ENCODE results near the gene PBX4.

Gene PBX4

DNA sequence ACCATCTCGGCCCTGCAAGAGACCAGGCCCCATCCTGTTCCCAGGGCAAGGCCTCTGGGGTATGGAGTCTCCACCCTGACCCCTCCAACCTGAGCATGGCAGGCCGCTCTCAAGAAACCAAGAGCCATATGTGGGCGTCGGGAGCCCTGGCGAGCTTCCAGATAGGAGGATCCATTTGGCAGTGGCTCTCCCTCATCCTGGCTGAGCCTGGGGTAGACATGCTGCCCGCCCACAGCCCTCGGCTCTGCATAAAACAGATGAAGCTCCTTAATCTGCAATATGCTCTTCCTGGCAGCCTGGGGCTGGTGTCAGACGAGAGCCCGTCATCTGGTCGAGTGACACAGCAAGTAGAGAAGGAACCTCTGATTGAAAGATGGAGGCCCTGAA is 38.9 kb upstream of the PBX4 start:
- peak overlapping the region; percentile 61 for H3K4me2 ChIP-seq
- H3K4me1 ChIP-seq, result peaks cover 34% of the 10 kb centered on the region
- TF ChIP-seq Cebpa-rat (IDR thresholded peaks at IDR 0.05), result no peak
- peaks cover 65% of the 10 kb centered on the region for H4K20me1 ChIP-seq
- no peak overlapping the region for H3K4me3 ChIP-seq
- H3K36me3 ChIP-seq, result peaks cover 90% of the 10 kb centered on the region
- no peaks in the 10 kb centered on the region for H3K9me3 ChIP-seq
- peak overlapping the region; percentile 48 for H3K9ac ChIP-seq
- H3K27me3 ChIP-seq, result no peaks in the 10 kb centered on the region
- peak overlapping the region; percentile 69 for H3K27ac ChIP-seq

DNA sequence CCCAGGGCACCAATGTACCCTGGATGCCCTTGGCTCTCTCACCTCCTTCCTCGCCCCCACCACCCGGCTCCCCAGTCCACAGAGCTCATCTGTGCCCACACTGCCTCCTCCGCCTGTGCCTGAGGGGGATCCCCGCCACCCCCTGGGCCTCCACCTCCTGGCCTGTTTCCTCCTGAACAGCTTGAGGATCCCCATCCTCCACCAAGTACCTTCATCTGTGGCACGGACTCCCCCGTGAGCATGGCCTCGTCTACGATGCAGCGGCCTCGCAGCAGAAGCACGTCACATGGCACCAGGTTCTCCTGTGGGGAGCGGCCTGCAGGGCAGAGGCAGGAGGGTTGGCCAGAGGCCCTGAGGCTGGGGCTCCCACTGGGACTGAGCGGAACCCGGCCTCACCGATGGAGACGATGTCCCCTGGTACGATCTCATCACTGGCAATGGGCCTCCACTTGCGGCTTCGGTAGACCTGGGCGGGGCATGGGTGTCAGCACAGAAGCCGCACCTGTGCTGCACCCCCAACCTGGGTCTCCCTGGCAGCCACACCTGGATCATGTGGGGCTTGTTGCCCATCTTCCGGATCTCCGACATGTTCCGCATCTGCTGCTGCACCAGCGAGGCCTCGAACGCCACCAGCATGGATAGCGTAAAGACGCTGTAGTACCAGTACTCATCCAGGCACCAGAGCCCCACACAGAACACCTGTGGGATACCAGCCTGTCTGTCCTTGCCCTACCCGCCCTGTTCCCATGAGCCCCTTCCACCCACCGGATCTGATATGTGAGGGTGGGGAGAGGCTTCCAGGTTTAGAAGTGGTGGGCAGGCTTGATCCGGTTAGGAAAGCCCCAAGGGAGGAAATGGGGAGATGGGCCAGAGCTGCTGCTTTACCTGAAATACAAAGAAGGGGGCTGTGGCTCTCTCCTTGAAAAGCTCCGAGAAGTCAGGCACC is 38.2 kb upstream of the PBX4 start:
- peak overlapping the region; percentile 61 for H3K4me2 ChIP-seq
- no peaks in the 10 kb centered on the region for H3K27me3 ChIP-seq
- peaks cover 97% of the 10 kb centered on the region for H3K36me3 ChIP-seq
- peaks cover 27% of the 10 kb centered on the region for H3K4me1 ChIP-seq
- no peak for TF ChIP-seq Cebpa-rat (IDR thresholded peaks at IDR 0.05)
- H4K20me1 ChIP-seq, result peaks cover 62% of the 10 kb centered on the region
- peak overlapping the region; percentile 69 for H3K27ac ChIP-seq
- no peak overlapping the region for H3K4me3 ChIP-seq
- peak overlapping the region; percentile 48 for H3K9ac ChIP-seq
- H3K9me3 ChIP-seq, result no peaks in the 10 kb centered on the region

DNA sequence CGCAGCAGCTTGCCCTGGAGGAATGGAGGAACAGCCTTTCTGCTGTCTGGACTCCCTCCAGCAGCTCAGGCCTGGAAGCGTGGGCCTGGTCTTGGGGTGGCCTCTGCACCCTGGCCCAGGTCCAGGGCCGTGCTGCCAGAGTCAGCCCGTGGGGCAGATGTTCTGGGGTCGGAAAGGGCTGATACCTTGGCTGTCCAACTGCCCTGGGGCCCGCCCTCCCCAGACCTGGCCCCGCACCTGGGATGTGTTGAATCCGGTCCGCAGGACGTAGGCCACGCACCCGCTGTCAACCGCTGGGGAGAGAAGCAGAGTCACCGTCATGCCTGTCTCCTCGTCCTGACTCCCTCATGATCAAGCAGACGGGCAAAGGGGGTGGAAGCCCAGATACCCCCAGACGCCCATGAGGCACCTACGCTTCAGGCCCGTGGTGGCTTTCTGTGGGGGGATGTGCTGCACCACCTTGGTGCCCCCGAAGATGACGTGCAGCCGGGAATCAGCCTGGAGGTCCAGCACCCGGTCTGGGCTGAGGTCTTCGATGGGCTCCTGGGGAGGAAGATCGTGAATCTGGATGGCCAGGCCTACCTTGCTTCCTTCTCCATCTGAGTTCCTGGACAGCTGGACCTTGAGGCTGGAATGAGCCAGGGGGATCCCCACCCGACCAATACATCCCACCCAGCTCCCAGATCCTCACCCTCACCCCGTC is 37.3 kb upstream of the PBX4 start:
- no peak for TF ChIP-seq Cebpa-rat (IDR thresholded peaks at IDR 0.05)
- Histone ChIP-seq H3K4me3 (no peak overlapping the region), H3K27me3 (no peaks in the 10 kb centered on the region), H3K4me1 (peaks cover 18% of the 10 kb centered on the region), H3K27ac (no peak overlapping the region), H3K9ac (no peak overlapping the region), H3K36me3 (peaks cover 98% of the 10 kb centered on the region), H4K20me1 (peaks cover 59% of the 10 kb centered on the region), H3K9me3 (no peaks in the 10 kb centered on the region), H3K4me2 (no peak overlapping the region)

DNA sequence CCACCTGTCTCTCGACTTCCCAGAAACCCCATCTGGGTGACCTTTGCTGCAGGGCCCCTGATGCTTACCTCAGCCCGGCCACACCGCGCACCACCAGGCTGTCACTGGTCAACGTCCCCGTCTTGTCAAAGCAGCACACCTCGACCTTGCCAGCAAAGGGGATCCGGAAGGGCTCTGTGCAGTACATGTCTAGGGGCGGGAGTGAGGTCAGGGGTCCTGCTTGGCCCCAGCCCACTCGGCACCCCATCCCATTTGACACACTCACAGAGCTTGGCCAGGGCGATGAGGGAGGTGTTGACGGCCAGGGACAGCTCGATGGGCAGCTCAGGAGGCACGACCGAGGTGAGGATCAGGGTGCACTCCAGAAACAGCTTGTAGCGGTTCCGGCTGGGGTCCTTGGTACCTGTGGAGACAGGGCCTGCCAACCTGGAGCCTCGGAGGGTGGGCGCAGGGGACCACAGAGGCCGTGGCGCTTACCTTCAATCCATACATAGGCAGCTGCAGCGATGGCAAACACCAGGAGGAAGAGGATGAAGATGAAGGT is 36.6 kb upstream of the PBX4 start:
- TF ChIP-seq Cebpa-rat (IDR thresholded peaks at IDR 0.05), result no peak
- Histone ChIP-seq H3K36me3 (peaks cover 100% of the 10 kb centered on the region), H3K4me2 (no peak overlapping the region), H3K9ac (no peak overlapping the region), H3K27me3 (no peaks in the 10 kb centered on the region), H3K27ac (no peak overlapping the region), H3K4me1 (peaks cover 17% of the 10 kb centered on the region), H4K20me1 (peaks cover 59% of the 10 kb centered on the region), H3K4me3 (no peak overlapping the region), H3K9me3 (no peaks in the 10 kb centered on the region)

DNA sequence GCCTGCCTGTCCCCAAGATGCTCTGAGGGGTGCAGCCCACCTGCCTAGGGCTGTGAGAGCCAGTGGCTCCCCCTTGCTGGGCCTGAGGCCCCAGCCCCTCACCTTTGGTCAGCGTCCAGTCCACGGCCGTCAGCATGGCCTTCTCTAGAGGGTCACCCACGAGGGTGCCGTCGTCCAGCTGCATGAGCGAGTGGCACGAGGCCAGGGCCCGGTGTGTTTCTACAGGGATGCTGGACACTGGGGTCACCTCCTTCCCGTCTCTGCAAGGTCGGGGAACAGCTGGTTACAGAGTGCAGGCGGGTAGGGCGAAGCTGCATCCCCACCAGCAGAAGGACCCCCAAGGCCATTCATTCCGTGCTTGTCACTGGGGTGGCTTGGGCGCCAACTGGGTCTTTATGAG is 36.0 kb upstream of the PBX4 start:
- Histone ChIP-seq H3K27ac (no peak overlapping the region), H3K4me2 (no peak overlapping the region), H3K9me3 (no peaks in the 10 kb centered on the region), H3K4me3 (no peak overlapping the region), H3K4me1 (peaks cover 17% of the 10 kb centered on the region), H4K20me1 (peaks cover 60% of the 10 kb centered on the region), H3K9ac (no peak overlapping the region), H3K36me3 (peaks cover 100% of the 10 kb centered on the region), H3K27me3 (no peaks in the 10 kb centered on the region)
- no peak for TF ChIP-seq Cebpa-rat (IDR thresholded peaks at IDR 0.05)

DNA sequence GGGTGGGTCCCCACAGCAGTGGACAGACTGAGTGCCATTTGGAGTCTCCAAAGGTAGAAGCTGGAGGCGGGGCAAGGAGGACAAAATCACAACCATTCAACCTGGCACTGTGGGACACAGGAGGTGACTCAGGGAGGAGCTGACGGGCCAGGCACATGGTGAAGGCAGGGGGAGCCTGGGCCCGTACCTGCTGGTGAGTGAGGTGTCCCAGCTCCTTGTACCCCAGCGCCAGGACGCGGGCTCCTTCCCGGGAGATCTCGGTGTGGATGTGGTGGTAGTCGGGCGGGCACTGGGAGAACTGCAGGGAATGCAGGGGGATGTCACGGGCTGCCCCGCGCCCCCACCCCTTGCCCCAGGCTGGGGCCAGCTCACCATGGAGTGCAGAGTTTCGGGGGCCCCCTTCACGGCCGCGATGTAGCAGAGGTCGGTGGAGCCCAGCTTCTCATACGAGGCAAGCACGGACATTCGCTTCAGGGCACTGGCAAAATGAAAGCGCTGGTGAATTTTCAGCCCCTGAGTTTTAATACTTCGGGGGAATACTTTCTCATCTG is 35.2 kb upstream of the PBX4 start:
- Histone ChIP-seq H3K27me3 (no peaks in the 10 kb centered on the region), H3K4me2 (no peak overlapping the region), H3K9me3 (no peaks in the 10 kb centered on the region), H3K27ac (no peak overlapping the region), H3K36me3 (peaks cover 100% of the 10 kb centered on the region), H4K20me1 (peaks cover 58% of the 10 kb centered on the region), H3K4me1 (peaks cover 17% of the 10 kb centered on the region), H3K4me3 (no peak overlapping the region), H3K9ac (no peak overlapping the region)
- no peak for TF ChIP-seq Cebpa-rat (IDR thresholded peaks at IDR 0.05)

DNA sequence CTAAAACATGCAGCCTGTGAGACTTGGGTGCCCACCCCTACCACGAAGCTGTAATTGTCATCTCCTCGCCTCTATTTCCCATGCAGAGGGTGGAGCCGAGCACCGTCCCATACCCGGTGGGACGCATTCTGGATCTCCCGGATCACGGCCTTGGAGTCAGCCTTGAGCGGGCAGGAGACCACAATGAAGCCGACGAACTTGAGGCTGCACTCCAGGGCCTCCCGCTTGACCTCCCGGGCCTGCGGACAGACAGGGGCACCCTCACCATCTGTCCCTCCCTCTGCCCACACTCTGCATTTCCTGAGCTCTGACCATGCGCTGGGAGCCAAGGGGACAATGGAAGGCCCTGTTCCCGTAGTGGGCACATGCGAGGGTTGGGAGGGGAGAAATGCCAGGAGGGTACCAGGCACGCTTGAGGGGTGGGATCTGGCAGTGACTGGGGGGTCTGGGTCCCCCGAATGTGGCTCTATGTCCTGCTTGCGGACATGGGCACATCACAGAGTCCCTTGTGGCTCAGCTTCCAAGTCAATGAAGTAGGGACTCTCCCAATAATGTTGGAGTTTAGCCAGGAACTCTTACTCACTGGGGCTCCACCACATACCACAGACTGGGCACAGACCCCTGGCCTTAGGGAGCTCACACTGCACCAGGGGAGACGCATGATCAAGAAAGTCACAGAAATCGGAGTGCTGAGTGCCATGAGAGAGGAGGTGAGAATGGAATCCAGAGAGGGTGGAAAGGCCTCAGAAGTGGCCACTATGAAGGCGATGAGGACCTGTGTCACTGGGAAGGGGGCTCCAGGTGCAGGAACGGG is 34.2 kb upstream of the PBX4 start:
- Histone ChIP-seq H3K27me3 (no peaks in the 10 kb centered on the region), H3K9ac (no peak overlapping the region), H3K9me3 (no peaks in the 10 kb centered on the region), H3K27ac (no peak overlapping the region), H3K4me2 (no peak overlapping the region), H3K36me3 (peaks cover 100% of the 10 kb centered on the region), H3K4me1 (peaks cover 10% of the 10 kb centered on the region), H4K20me1 (peaks cover 48% of the 10 kb centered on the region), H3K4me3 (no peak overlapping the region)
- no peak for TF ChIP-seq Cebpa-rat (IDR thresholded peaks at IDR 0.05)

DNA sequence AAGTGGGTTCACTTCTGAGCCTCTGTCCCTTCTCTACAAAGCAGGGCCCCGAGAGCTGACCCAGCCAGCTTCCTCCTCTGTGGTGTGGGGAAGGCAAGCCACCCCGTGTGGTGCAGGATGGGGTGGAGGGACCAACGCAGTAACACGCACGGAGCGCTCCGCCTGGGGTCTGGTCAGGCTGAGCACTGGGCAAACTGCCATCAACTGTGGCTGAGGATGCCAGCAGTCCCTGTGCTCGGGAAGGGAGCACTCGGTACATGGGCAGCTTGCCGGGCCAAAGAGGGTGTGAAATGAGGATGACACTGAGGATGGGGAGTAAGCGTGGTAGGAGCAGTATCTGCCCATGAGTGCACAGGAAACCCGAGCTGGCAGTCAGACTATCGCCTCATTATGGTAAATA is 32.6 kb upstream of the PBX4 start:
- Histone ChIP-seq H4K20me1 (peaks cover 38% of the 10 kb centered on the region; the same call in 1 of the 2 replicates), H3K4me1 (no peaks in the 10 kb centered on the region), H3K27ac (no peak overlapping the region), H3K9ac (no peak overlapping the region), H3K4me2 (no peak overlapping the region), H3K9me3 (no peaks in the 10 kb centered on the region), H3K36me3 (peaks cover 100% of the 10 kb centered on the region), H3K4me3 (no peak overlapping the region), H3K27me3 (no peaks in the 10 kb centered on the region)
- TF ChIP-seq Cebpa-rat (IDR thresholded peaks at IDR 0.05), result no peak

DNA sequence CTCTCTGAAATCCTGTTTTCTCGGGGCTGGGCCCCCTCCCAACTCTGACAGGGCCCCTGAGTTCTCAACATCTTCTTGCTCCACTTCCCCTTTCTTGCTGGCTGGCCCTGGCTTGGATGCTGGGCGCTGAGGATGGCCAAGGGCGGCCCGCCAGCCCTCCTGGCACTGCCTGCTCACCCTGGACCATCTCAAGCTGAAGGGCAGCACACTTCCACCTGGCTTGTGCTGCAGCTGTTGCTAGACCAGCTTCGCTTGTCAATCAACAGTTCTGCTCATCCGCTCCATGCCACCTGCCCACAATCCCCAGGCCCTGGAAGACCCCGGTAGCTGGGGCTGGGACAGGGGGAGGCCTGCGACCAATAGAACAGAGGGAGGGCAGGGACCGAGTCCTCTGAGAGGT is 31.8 kb upstream of the PBX4 start:
- H3K4me3 ChIP-seq, result no peak overlapping the region
- no peaks in the 10 kb centered on the region for H3K9me3 ChIP-seq
- no peak overlapping the region for H3K4me2 ChIP-seq
- H4K20me1 ChIP-seq, result peaks cover 38% of the 10 kb centered on the region; the same call in 1 of the 2 replicates
- peaks cover 100% of the 10 kb centered on the region for H3K36me3 ChIP-seq
- no peaks in the 10 kb centered on the region for H3K4me1 ChIP-seq
- TF ChIP-seq Cebpa-rat (IDR thresholded peaks at IDR 0.05), result no peak
- no peaks in the 10 kb centered on the region for H3K27me3 ChIP-seq
- H3K9ac ChIP-seq, result no peak overlapping the region
- no peak overlapping the region for H3K27ac ChIP-seq
